GM10248 (cell line): ENCODE results near the gene LRTM2.

ENCODE experiments used
- CTCF ChIA-PET: fragments of 300-600 bp; sonication (Branson Sonifier 250); formaldehyde crosslinking; extraction: SDS; loops from one replicate; lab custom pipeline; 2021; ENCODE audit warnings: antibody characterized with exemption; lab: Yijun Ruan, JAX
- POLR2A ChIA-PET: fragments of 350-650 bp; sonication (Branson Sonifier 250); formaldehyde crosslinking; extraction: SDS; loops from one replicate; lab custom pipeline; 2020; ENCODE audit warnings: antibody characterized with exemption; lab: Yijun Ruan, JAX
- DNase-seq: peaks from one replicate; pipeline ENCODE4 v3.0.0; 2012; ENCODE audit errors: extremely low spot score
- CTCF ChIP-seq: IDR thresholded peaks from 2 replicates; pipeline ENCODE4 v1.5.1; 2012; ENCODE audit warnings: mild to moderate bottlenecking, low read depth; ENCODE audit errors: extremely low read depth, missing control alignments, control extremely low read depth

The LRTM2 gene

GRCh38 chr12:1797011-1797901 lies 23.1 kb upstream of the LRTM2 start:
- TF ChIP-seq CTCF = peak; percentile 8
- DNase-seq = peak; percentile 56
- POLR2A ChIA-PET = interaction anchor here (0.7 kb wide), 1 partner anchor 57 kb away, joined by 3 read pairs; no protein-coding TSS in a partner anchor
- CTCF ChIA-PET = interaction anchor here (0.7 to 16.4 kb wide), 5 partner anchors 143 to 239 kb away, joined by 3 to 627 read pairs (median 45); no protein-coding TSS in a partner anchor

GRCh38 chr12:1797991-1798640 lies 22.2 kb upstream of the LRTM2 start:
- DNase-seq = no peak
- CTCF ChIA-PET = interaction anchor here (1.1 to 4.6 kb wide), 3 partner anchors 142 to 236 kb away, joined by 3 to 45 read pairs (median 6); no protein-coding TSS in a partner anchor
- TF ChIP-seq CTCF = no peak
- POLR2A ChIA-PET = no interaction called here

GRCh38 chr12:1798641-1799020 lies 21.7 kb upstream of the LRTM2 start:
- no peak for TF ChIP-seq CTCF
- DNase-seq = no peak
- ChIA-PET POLR2A (no interaction called here), CTCF (interaction anchor here (1.1 to 4.6 kb wide), 3 partner anchors 142 to 235 kb away, joined by 3 to 45 read pairs (median 6); no protein-coding TSS in a partner anchor)

DNA sequence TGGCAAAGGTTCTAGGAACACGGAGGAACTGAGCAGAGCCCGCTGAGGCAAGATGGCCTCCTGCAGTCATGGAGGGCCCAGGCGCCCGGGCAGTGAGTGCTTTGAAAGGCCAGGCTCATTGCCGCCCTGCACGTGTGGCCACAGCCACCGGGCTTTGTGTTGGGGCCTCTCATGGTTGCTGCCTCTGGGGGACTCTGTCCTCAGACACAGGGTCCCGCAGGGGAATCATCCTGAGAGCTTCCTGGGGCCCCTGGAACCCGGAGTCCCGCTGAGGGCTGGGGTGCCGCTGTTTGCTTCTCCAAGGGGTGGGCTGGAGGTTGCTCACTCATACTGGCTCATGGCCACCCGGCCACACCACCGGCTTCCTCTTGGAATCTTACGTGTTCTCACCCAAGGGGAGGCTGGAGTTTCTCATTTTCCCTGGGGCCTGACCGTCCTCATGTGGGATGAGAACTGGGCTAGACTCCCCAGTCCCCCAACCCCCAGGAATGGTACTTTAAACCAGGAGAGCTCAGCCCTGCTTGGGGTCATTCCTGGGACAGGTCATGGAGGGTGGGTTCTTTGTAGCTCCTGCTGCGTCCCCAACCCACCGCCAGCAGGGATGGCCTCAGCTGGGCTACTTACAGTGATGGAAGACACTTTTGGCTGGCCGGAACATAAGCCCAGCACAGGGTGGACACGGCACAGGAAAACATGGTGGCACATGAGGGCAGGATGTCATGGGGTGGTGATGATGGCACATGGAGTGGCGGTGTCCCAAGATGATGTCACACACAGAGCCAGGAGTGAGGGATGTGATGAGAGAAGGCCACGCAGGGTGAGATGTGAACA lies 21.1 kb upstream of the LRTM2 start:
- DNase-seq = no peak
- CTCF ChIA-PET = interaction anchor here (1.1 to 4.6 kb wide), 4 partner anchors 8 to 235 kb away, joined by 3 to 45 read pairs (median 9); no protein-coding TSS in a partner anchor

DNA sequence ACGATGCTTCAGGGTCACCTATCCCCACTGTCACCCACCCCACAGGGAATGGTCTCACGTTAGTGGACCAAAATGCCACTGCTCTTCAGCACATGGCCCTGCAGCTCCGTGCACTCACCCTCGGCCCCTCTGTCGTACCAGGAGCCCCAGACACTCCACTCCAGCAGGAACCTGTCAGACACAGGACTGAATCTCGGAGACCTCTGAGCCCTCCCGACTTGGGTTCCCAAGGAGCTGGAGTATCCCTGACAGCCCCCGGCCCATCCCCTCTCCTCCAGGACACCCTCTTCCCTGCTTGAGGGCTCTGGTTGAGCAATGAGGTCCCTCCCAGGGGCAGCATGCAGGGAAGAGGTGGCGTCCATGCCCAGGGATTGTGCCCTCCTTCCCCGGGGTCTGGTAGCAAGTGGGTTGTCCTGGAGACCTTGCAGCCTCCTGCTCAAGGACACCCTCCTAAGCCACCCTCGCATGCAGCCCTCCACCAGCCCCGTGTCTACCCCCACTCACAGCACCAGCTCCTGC lies 20.4 kb upstream of the LRTM2 start:
- no peak for DNase-seq
- ChIA-PET POLR2A (no interaction called here), CTCF (interaction anchor here (2.3 to 4.6 kb wide), 2 partner anchors 9 to 140 kb away, joined by 12 to 45 read pairs; no protein-coding TSS in a partner anchor)
- TF ChIP-seq CTCF = no peak

More for the DNA sequence above, 21.1 kb upstream of the LRTM2 start:
- TF ChIP-seq CTCF = no peak
- POLR2A ChIA-PET = no interaction called here
